A549 treated with ZK216348 at 1 μM for 4 hours (cell line): Measurements from ENCODE around the gene CLDN5. TPM values are rescaled to one million over a fixed set of nuclear protein-coding genes. Genes with fewer than 3 reads are reported as not detected.

Experiments used
- total RNA-seq: library from RNA; stranded (reverse); fragments of 200-300 nt; extraction: Qiagen RNA extraction; gene quantifications from 5 replicates; pipeline ENCODE4 v1.2.3, GENCODE V29; 2022; ENCODE audit warnings: low read depth

The CLDN5 gene, protein sequence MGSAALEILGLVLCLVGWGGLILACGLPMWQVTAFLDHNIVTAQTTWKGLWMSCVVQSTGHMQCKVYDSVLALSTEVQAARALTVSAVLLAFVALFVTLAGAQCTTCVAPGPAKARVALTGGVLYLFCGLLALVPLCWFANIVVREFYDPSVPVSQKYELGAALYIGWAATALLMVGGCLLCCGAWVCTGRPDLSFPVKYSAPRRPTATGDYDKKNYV
- total RNA-seq, result not detected in 5 replicates

GRCh38 chr22:19524170-19525115 lies at the start of gene CLDN5:
CLDN5 (minus strand) TSS chr22:19524410; CDS start chr22:19524255, 155 bp downstream.

GRCh38 chr22:19479355-19480172 lies 44.6 kb downstream of the CLDN5 start, which contains the start of gene CDC45:
CDC45 (plus strand) TSS chr22:19479920; CDS start chr22:19479969, 49 bp downstream.

DNA sequence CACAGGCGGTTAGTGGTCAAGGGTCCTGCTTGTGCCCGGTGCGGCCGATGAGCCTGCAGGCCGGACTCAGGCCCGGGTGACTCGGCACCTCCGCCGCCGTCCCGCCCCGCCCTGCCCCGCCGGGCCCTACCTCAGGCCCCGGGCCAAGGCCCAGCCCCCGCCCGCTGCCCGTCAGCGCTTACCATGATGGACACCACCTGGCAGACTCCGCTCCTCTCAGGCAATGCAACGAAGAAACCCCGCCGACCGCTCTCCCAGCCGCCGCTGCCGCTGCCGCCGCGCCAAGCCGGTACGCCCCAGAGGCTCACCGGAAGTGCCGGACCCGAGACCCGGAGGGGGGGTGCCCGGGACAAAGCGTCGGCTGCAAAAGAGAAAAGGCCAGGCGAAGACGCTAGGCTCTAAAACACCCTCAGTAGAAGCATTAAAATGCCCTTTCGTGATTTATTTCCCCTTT lies 45.3 kb downstream of the CLDN5 start, which contains the start of gene UFD1:
Gene UFD1, minus strand, starts transcription at position 293 of the 454 bp plus-strand sequence. Its CDS starts 108 bp downstream, at position 185.

Other genes starting within 250 kb of the CLDN5 start
- 4.4 to 6.1 TPM (median 5.4 TPM) in 5 replicates for gene CLTCL1, start 232.7 kb downstream of the CLDN5 start, total RNA-seq
- gene HIRA, start 92.7 kb downstream of the CLDN5 start, total RNA-seq, result 19.9 to 25.3 TPM (median 23.5 TPM) in 5 replicates
- 41.7 to 53.4 TPM (median 46.4 TPM) in 5 replicates for gene MRPL40, start 91.9 kb downstream of the CLDN5 start, total RNA-seq
- gene C22orf39, start 76.7 kb downstream of the CLDN5 start, total RNA-seq, result 12.2 to 18.3 TPM (median 15.2 TPM) in 5 replicates
- 91.2 to 104 TPM (median 96.8 TPM) in 5 replicates for gene UFD1, start 45.2 kb downstream of the CLDN5 start, total RNA-seq
- gene CDC45, start 44.5 kb downstream of the CLDN5 start, total RNA-seq, result 22.2 to 27.0 TPM (median 24.4 TPM) in 5 replicates
- 6.9 to 10.4 TPM (median 8.8 TPM) in 5 replicates for gene SEPTIN5, start 190.1 kb upstream of the CLDN5 start, total RNA-seq
- gene GP1BB, start 199.1 kb upstream of the CLDN5 start, total RNA-seq, result 0.47 to 2.0 TPM (median 1.5 TPM) in 5 replicates
- gene TBX1, start 236.4 kb upstream of the CLDN5 start, total RNA-seq, result 1.5 to 6.0 TPM (median 4.3 TPM) in 5 replicates